Omental fat pad (tissue), 4 donors: ENCODE results near the gene CRIP1. TPM values are rescaled to one million over a fixed set of nuclear protein-coding genes. Genes with fewer than 3 reads are reported as not detected.
A peak's percentile ranks its signal among the peaks of the same experiment; 100 is the strongest.

Experiments
- ATAC-seq: fragments of 150-250 bp; one replicate; pipeline ENCODE4 v1.9.1; 2016; ENCODE audit warnings: mild to moderate bottlenecking, moderate library complexity; ENCODE audit not compliant: low FRiP score
- DNase-seq: peaks from one replicate; pipeline ENCODE4 v3.0.0-alpha.2; 2019; ENCODE audit warnings: low spot score
- CTCF ChIP-seq, 3 donors: fragments of 450-650 bp; IDR thresholded peaks; one replicate each; pipeline ENCODE4 v1.5.1; 2016 to 2017; ENCODE audit warnings: antibody characterized with exemption in 3 of 3, mild to moderate bottlenecking in 3 of 3, moderate library complexity in 2 of 3
- total RNA-seq, 4 donors: library from RNA; depleted of rRNA; stranded (reverse); fragments of >200 nt; gene quantifications; one replicate each; pipeline ENCODE4 v1.1.0, GENCODE V29; 2016

The CRIP1 gene
- total RNA-seq, 4 donors from 2014 or later: 18.5 to 88.6 (median 43.9) TPM

GRCh38 chr14:105447651-105448640 is 38.7 kb upstream of the CRIP1 start:
- ATAC-seq: no peak
- DNase-seq: no peak
- no peak for TF ChIP-seq CTCF (IDR thresholded peaks at IDR 0.05)

GRCh38 chr14:105448706-105449111 is 38.0 kb upstream of the CRIP1 start:
- TF ChIP-seq CTCF (IDR thresholded peaks at IDR 0.05): peak in 1 of 3 donors; percentile 70
- DNase-seq (peak; percentile 38), ATAC-seq (peak; percentile 74)

GRCh38 chr14:105449276-105450122 is 37.2 kb upstream of the CRIP1 start:
- no peak for DNase-seq
- ATAC-seq: no peak
- no peak for TF ChIP-seq CTCF (IDR thresholded peaks at IDR 0.05)

- TF ChIP-seq CTCF (IDR thresholded peaks at IDR 0.05): no peak
- no peak for DNase-seq
Measured at GRCh38 chr14:105450123-105450505, 36.6 kb upstream of the CRIP1 start.

GRCh38 chr14:105450864-105451720 is 35.6 kb upstream of the CRIP1 start:
- no peak for TF ChIP-seq CTCF (IDR thresholded peaks at IDR 0.05)
- DNase-seq (no peak), ATAC-seq (no peak)

More at GRCh38 chr14:105450123-105450505, 36.6 kb upstream of the CRIP1 start:
- ATAC-seq: no peak

- no peak for TF ChIP-seq CTCF (IDR thresholded peaks at IDR 0.05)
- ATAC-seq (no peak), DNase-seq (no peak)
Measured at GRCh38 chr14:105452963-105453362, 33.7 kb upstream of the CRIP1 start.
